HepG2 (cell line): ENCODE measurements around the gene PANK1. TPM values are rescaled to one million over a fixed set of nuclear protein-coding genes. Genes with fewer than 3 reads are reported as not detected.
A peak's percentile ranks its signal among the peaks of the same experiment; 100 is the strongest.

ENCODE experiments used
- ATAC-seq: fragments of 200-7000 bp; cut with Tn5 transposase; 3 replicates; pipeline ENCODE4 v1.9.1; 2020; ENCODE audit warnings: mild to moderate bottlenecking, moderate library complexity
- BruUV-seq: library from RNA; stranded (reverse); fragments of 400-500 nt; replicated peaks from 2 replicates; lab custom pipeline; 2021; lab: Mats Ljungman, UMichigan
- CTCF ChIA-PET: fragments of 300-600 bp; formaldehyde crosslinking; extraction: SDS; loops from one replicate; lab custom pipeline; 2021; ENCODE audit warnings: low total read pairs, inconsistent platforms, low intra/inter-chr PET ratio; lab: Yijun Ruan, JAX
- POLR2A ChIA-PET: fragments of 350-600 bp; sonication (Branson Sonifier 250); formaldehyde crosslinking; loops from one replicate; lab custom pipeline; 2020; ENCODE audit warnings: antibody characterized with exemption, inconsistent platforms; lab: Yijun Ruan, JAX
- DNase-seq: peaks from one replicate; pipeline ENCODE4 v3.0.0-alpha.2; 2015; ENCODE audit warnings: low spot score
- FAIRE-seq: peaks from 3 replicates; lab custom pipeline; 2011; peaks lifted over from hg19 to GRCh38; lab: Jason Lieb, UNC
- H2AFZ ChIP-seq: one replicate; pipeline ENCODE4 v1.6.1; 2011; ENCODE audit warnings: low read length, inconsistent platforms
- H3K27ac ChIP-seq: fragments of 300-600 bp; 3 replicates; pipeline ENCODE4 v1.8.0; 2011; ENCODE audit warnings: mixed run types, mild to moderate bottlenecking, mixed read lengths, low read length, inconsistent platforms; ENCODE audit not compliant: insufficient read depth; ENCODE audit errors: extremely low read length
- H3K27me3 ChIP-seq, 2 experiments: fragments of 200-600 bp in 1 of 2; 2 replicates in 1 of 2; 3 replicates in 1 of 2; pipeline versions ENCODE4 v1.6.0 to v1.8.0; 2011; ENCODE audit warnings: low read length in 2 of 2, mild to moderate bottlenecking in 2 of 2, moderate library complexity in 2 of 2, inconsistent platforms in 1 of 2; ENCODE audit not compliant: insufficient read depth in 2 of 2, control insufficient read depth in 1 of 2
- H3K36me3 ChIP-seq, 2 experiments: fragments of 200-600 bp in 1 of 2; replicated peaks in 1 of 2; 2 replicates in 1 of 2; 3 replicates in 1 of 2; pipeline versions ENCODE4 v1.5.1 to v1.8.0; 2011; ENCODE audit warnings: low read length in 2 of 2, inconsistent platforms in 1 of 2; ENCODE audit not compliant: insufficient read depth in 2 of 2, control insufficient read depth in 1 of 2
- H3K4me1 ChIP-seq: 2 replicates; pipeline ENCODE4 v1.5.1; 2012; ENCODE audit warnings: low read length, inconsistent platforms; ENCODE audit not compliant: insufficient read depth
- H3K4me2 ChIP-seq: 2 replicates; pipeline ENCODE4 v1.6.0; 2011; ENCODE audit warnings: low read depth, low read length, inconsistent platforms
- H3K4me3 ChIP-seq, 3 experiments: fragments of 200-600 bp in 1 of 3; sonication (generic), shearing (Covaris generic) in 1 of 3; replicated peaks in 1 of 3; 2 replicates each; pipeline ENCODE4 v1.5.1; 2011 to 2016; ENCODE audit warnings: low read length in 3 of 3, inconsistent platforms in 2 of 3, low read depth in 2 of 3, mild to moderate bottlenecking in 2 of 3, control low read depth in 1 of 3, mixed read lengths in 1 of 3; ENCODE audit not compliant: insufficient read depth in 1 of 3
- H3K79me2 ChIP-seq: one replicate; pipeline ENCODE4 v1.6.1; 2011; ENCODE audit warnings: low read length, inconsistent platforms; ENCODE audit not compliant: insufficient read depth
- H3K9ac ChIP-seq: 2 replicates; pipeline ENCODE4 v1.6.0; 2011; ENCODE audit warnings: mild to moderate bottlenecking, low read depth, low read length, inconsistent platforms; ENCODE audit not compliant: insufficient read depth
- H3K9me3 ChIP-seq: 2 replicates; pipeline ENCODE4 v1.5.1; 2012; ENCODE audit warnings: mild to moderate bottlenecking, low read length
- H4K20me1 ChIP-seq: 2 replicates; pipeline ENCODE4 v1.6.0; 2011; ENCODE audit warnings: inconsistent platforms, mild to moderate bottlenecking, low read length, moderate library complexity; ENCODE audit not compliant: insufficient read depth
- ASH2L ChIP-seq: fragments of 300-600, 200-600 bp; sonication (generic); IDR thresholded peaks from 2 replicates; pipeline ENCODE4 v1.7.0; 2017; ENCODE audit warnings: low read depth, mild to moderate bottlenecking, moderate library complexity, mixed read lengths, low read length; ENCODE audit not compliant: insufficient read length
- KLF13 ChIP-seq: sonication (generic); formaldehyde crosslinking; IDR thresholded peaks from 2 replicates; pipeline ENCODE4 v1.4.0; 2020; ENCODE audit warnings: mild to moderate bottlenecking, missing genetic modification reagents
- NPAS2 ChIP-seq: sonication (generic); formaldehyde crosslinking; IDR thresholded peaks from 2 replicates; pipeline ENCODE4 v1.8.0; 2022; ENCODE audit warnings: mild to moderate bottlenecking, missing genetic modification reagents, borderline replicate concordance
- ONECUT2 ChIP-seq: sonication (generic); formaldehyde crosslinking; IDR thresholded peaks from 2 replicates; pipeline ENCODE4 v1.4.0; 2020; ENCODE audit warnings: missing genetic modification reagents
- SALL1 ChIP-seq: sonication (generic); formaldehyde crosslinking; IDR thresholded peaks from 2 replicates; pipeline ENCODE4 v1.8.0; 2022; ENCODE audit warnings: mild to moderate bottlenecking, missing genetic modification reagents
- SIN3A ChIP-seq: IDR thresholded peaks from 2 replicates; pipeline ENCODE4 v1.6.1; 2011; ENCODE audit warnings: low read depth, mild to moderate bottlenecking, control low read depth, low read length, borderline replicate concordance
- SOX13 ChIP-seq, 3 experiments: fragments of 450-650 bp in 1 of 3; sonication (generic) in 1 of 3; formaldehyde crosslinking in 1 of 3; IDR thresholded peaks in 2 of 3; conservative IDR thresholded peaks in 1 of 3; 2 replicates each; pipeline versions ENCODE4 v1.5.0 to v1.6.1; 2016 to 2020; ENCODE audit warnings: antibody characterized with exemption in 1 of 3, mild to moderate bottlenecking in 1 of 3, missing compliant biosample characterization in 1 of 3, missing genetic modification reagents in 1 of 3, moderate library complexity in 1 of 3
- SOX6 ChIP-seq, 2 experiments: fragments of 450-650 bp in 1 of 2; sonication (generic) in 1 of 2; formaldehyde crosslinking in 1 of 2; IDR thresholded peaks; 2 replicates each; pipeline versions ENCODE4 v1.4.0 to v1.6.1; 2017 to 2020; ENCODE audit warnings: antibody characterized with exemption in 1 of 2, mild to moderate bottlenecking in 1 of 2, missing genetic modification reagents in 1 of 2
- SSRP1 ChIP-seq: IDR thresholded peaks from 2 replicates; pipeline ENCODE4 v1.6.1; 2016; ENCODE audit warnings: control low read depth
- ZEB1 ChIP-seq: IDR thresholded peaks from 2 replicates; pipeline ENCODE4 v1.6.1; 2012; ENCODE audit warnings: mild to moderate bottlenecking, low read depth, inconsistent platforms; ENCODE audit not compliant: insufficient replicate concordance
- ZMYM3 ChIP-seq: sonication (generic); formaldehyde crosslinking; IDR thresholded peaks from 2 replicates; pipeline ENCODE4 v1.5.1; 2020; ENCODE audit warnings: mild to moderate bottlenecking, missing genetic modification reagents
- ZNF260 ChIP-seq: sonication (generic); formaldehyde crosslinking; IDR thresholded peaks from 2 replicates; pipeline ENCODE4 v1.4.0; 2020; ENCODE audit warnings: missing genetic modification reagents, low read depth, mild to moderate bottlenecking, borderline replicate concordance
- ZNF33A ChIP-seq: sonication (generic); formaldehyde crosslinking; IDR thresholded peaks from 2 replicates; pipeline ENCODE4 v1.5.1; 2020; ENCODE audit warnings: missing genetic modification reagents, mild to moderate bottlenecking, moderate library complexity, borderline replicate concordance
- ZNF761 ChIP-seq: sonication (generic); formaldehyde crosslinking; conservative IDR thresholded peaks from 2 replicates; pipeline ENCODE4 v1.4.0; 2020; ENCODE audit warnings: mild to moderate bottlenecking, missing genetic modification reagents
- WGBS: methylation state at CpG from one replicate; pipeline ENCODE4 v1.1.6; 2017; ENCODE audit warnings: low lambda C conversion rate; 5-methylcytosine and 5-hydroxymethylcytosine counted together
- in situ Hi-C: cut with HindIII; loops from 2 replicates; pipeline ENCODE4 v1.10.0; 2017; ENCODE audit warnings: low pct_unique_long_range_greater_than_20kb; ENCODE audit not compliant: extremely low pct_ligation_motif_present
- intact Hi-C: fragments of 100-400 bp; cut with micrococcal nuclease; formaldehyde crosslinking; loops from one replicate; pipeline ENCODE4 v1.10.0; 2022; ENCODE audit not compliant: unreplicated experiment
- polyA plus RNA-seq, 8 experiments: library from polyadenylated mRNA; depleted of rRNA in 3 of 8; stranded (reverse) in 7 of 8; unstranded in 1 of 8; fragments of >200 nt; fragmentation: Illumina TruSeq in 4 of 8; extraction: Trizol in 4 of 8; gene quantifications; 2 replicates each; pipeline versions ENCODE4 v1.2.1 to v1.2.3, GENCODE V29; 2011 to 2016; ENCODE audit warnings: low read depth in 4 of 8, missing spikeins in 1 of 8, mixed read lengths in 1 of 8; ENCODE audit not compliant: insufficient read depth in 1 of 8
- total RNA-seq, 5 experiments: library from RNA; depleted of rRNA; stranded (reverse); fragments of >200 nt; fragmentation: Illumina TruSeq; extraction: Trizol; gene quantifications; 2 replicates each; pipeline ENCODE4 v1.2.3, GENCODE V29; 2016; ENCODE audit warnings: low read depth in 1 of 5

PANK1 gene
- total and polyA plus RNA-seq, 2 of the 13 experiments (the other 11 are each of a cell fraction or from before 2014, with no cell fraction given), result 18.2 to 33.3 TPM

DNA sequence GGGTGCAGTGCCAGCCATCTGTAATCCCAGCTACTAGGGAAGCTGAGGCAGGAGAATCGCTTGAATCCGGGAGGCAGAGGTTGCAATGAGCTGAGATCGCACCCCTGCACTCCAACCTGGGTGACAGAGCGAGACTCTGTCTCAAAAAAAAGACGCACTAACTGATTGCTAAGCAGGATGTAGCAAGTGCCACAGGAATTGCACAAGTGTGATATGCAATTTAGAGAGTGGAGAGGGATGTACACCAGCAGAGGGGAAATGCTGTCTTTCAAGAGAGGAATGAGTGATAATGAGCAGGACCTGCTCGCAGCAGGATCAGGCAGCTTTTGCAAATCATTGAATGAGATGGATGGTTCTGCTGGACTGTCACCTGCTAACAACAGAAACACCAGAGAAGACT lies 96.4 kb downstream of the PANK1 start:
- no peak for FAIRE-seq
- no peaks in the 10 kb centered on the region for H3K79me2 ChIP-seq
- no peaks in the 10 kb centered on the region for H3K4me1 ChIP-seq
- no peak for TF ChIP-seq SOX13 (IDR thresholded peaks at IDR 0.05)
- no peak for TF ChIP-seq SOX13 (CRISPR knock-in tag; conservative IDR thresholded peaks at IDR 0.05 in 1 of 2, IDR thresholded peaks at IDR 0.05 in 1 of 2)
- TF ChIP-seq SSRP1 (CRISPR knock-in tag), result no peak
- TF ChIP-seq NPAS2, result no peak
- no peak for TF ChIP-seq SIN3A
- H3K9me3 ChIP-seq, result no peaks in the 10 kb centered on the region
- in situ Hi-C loops, result no loop called here
- no peak for DNase-seq
- H3K36me3 ChIP-seq, result no peaks in the 10 kb centered on the region
- H3K27ac ChIP-seq, result no peak overlapping the region
- no peak for ATAC-seq
- H3K4me3 ChIP-seq, result no peak overlapping the region
- intact Hi-C loops, result loop anchor here (5.0 kb wide), 1 partner anchor 71 kb away; no protein-coding TSS in a partner anchor
- H4K20me1 ChIP-seq, result no peaks in the 10 kb centered on the region
- H3K4me2 ChIP-seq, result no peak overlapping the region
- BruUV-seq, result no TSS peak
- WGBS, result 60% methylated on average over 6 of the region's 6 CpGs
- no peak overlapping the region for H3K9ac ChIP-seq
- ChIA-PET POLR2A (no interaction called here), CTCF (no interaction called here)
- no peaks in the 10 kb centered on the region for H3K27me3 ChIP-seq
- H2AFZ ChIP-seq, result no peak overlapping the region

DNA sequence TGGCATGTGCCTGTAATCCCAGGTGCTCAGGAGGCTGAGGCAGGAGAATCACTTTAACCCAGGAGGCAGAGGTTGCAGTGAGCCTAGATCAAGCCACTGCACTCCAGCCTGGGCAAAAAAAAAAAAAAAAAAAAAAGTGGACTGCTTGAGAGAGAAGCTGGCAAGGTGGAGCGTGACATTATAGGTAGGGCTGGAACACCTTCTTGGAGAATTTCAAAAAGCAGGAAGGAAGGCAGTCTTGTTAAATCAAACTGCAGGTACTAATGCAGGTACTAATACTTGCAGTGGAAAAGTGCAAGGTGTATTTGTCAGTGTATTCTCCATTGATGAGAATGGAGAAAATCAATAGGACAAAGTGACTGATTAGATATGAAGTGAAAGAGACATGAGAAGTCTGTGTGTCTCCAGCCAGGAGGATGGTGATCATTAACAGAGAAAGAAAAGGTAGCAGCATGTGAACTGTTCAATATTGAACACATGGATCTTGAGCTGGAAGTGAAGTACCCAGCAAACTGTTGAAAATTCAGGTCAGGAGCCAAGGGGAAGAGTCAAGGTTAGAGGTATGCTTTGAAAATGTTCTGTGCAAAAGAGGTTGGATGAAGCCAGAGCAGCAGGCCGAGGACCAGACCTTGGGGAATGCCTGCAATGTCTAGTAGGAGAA lies 97.1 kb downstream of the PANK1 start:
- no peaks in the 10 kb centered on the region for H3K9me3 ChIP-seq
- 16% methylated on average over 2 of the region's 2 CpGs for WGBS
- DNase-seq (no peak), ATAC-seq (peak; percentile 79), FAIRE-seq (no peak)
- no peaks in the 10 kb centered on the region for H3K27me3 ChIP-seq
- no peaks in the 10 kb centered on the region for H3K36me3 ChIP-seq
- no peak overlapping the region for H3K9ac ChIP-seq
- ChIA-PET POLR2A (no interaction called here), CTCF (no interaction called here)
- no peak overlapping the region for H3K4me2 ChIP-seq
- no peak overlapping the region for H3K4me3 ChIP-seq
- H3K4me1 ChIP-seq, result no peaks in the 10 kb centered on the region
- no peaks in the 10 kb centered on the region for H4K20me1 ChIP-seq
- H3K27ac ChIP-seq, result no peak overlapping the region
- no TSS peak for BruUV-seq
- intact Hi-C loops, result loop anchor here (5.0 kb wide), 1 partner anchor 71 kb away; no protein-coding TSS in a partner anchor
- H3K79me2 ChIP-seq, result no peaks in the 10 kb centered on the region
- H2AFZ ChIP-seq, result no peak overlapping the region
- in situ Hi-C loops, result no loop called here
- TF ChIP-seq ZNF260 (CRISPR knock-in tag) (no peak), SALL1 (peak; percentile 10; the same call in 1 of the 2 replicates), ONECUT2 (CRISPR knock-in tag) (peak; percentile 70; the same call in 1 of the 2 replicates), ZEB1 (no peak), ZNF761 (no peak), ZMYM3 (CRISPR knock-in tag) (no peak), KLF13 (CRISPR knock-in tag) (no peak), ZNF33A (CRISPR knock-in tag) (no peak), ASH2L (no peak), SOX6 (IDR thresholded peaks at IDR 0.05) (no peak), SOX6 (CRISPR knock-in tag; IDR thresholded peaks at IDR 0.05) (peak; percentile 34; the same call in 1 of the 2 replicates)
